Measurements from ENCODE around the gene MAB21L4. TPM values are rescaled to one million over a fixed set of nuclear protein-coding genes. Genes with fewer than 3 reads are reported as not detected.

Gene MAB21L4
- total and polyA plus RNA-seq, 9 donors = 0.04 to 0.48 (median 0.23) TPM; not detected in 4

GRCh38 chr2:240916571-240917008 is 20.6 kb upstream of the MAB21L4 start:
- H3K27me3 ChIP-seq = no peaks in the 10 kb centered on the region
- H3K4me3 ChIP-seq = no peak overlapping the region
- H3K36me3 ChIP-seq = no peaks in the 10 kb centered on the region
- no peak overlapping the region for H3K27ac ChIP-seq
- TF ChIP-seq EP300 (IDR thresholded peaks at IDR 0.05) (no peak), POLR2A (IDR thresholded peaks at IDR 0.05) (no peak), CTCF (IDR thresholded peaks at IDR 0.05) (no peak)
- WGBS, 3 donors = 6 to 13% (median 7%) methylated on average over 21 to 24 of the region's 24 CpGs
- peaks cover 33% of the 10 kb centered on the region for H3K4me1 ChIP-seq (ENCODE audit: insufficient read depth)
- no peaks in the 10 kb centered on the region for H3K9me3 ChIP-seq
- intact Hi-C loops (cut with DNase I) = loop anchor here in 2 of 4 donors (5.0 to 10.0 kb wide), 3 partner anchors 41 to 81 kb away; partner anchors contain the start of gene SNED1 (in 2 of the 2)
- DNase-seq = peak; percentile 61 to 78 (median 74)

GRCh38 chr2:240915526-240916341 is 19.8 kb upstream of the MAB21L4 start:
- Histone ChIP-seq H3K9me3 (no peaks in the 10 kb centered on the region), H3K4me3 (no peak overlapping the region), H3K27ac (no peak overlapping the region), H3K36me3 (no peaks in the 10 kb centered on the region), H3K27me3 (no peaks in the 10 kb centered on the region), H3K4me1 (ENCODE audit: insufficient read depth) (peaks cover 25% of the 10 kb centered on the region)
- WGBS, 3 donors = 53 to 56% (median 56%) methylated on average over 33 to 34 of the region's 34 CpGs
- TF ChIP-seq CTCF (IDR thresholded peaks at IDR 0.05) (no peak), EP300 (IDR thresholded peaks at IDR 0.05) (no peak)
- intact Hi-C loops (cut with DNase I) = loop anchor here in 2 of 4 donors (5.0 to 10.0 kb wide), 3 partner anchors 42 to 82 kb away; partner anchors contain the start of gene SNED1 (in 2 of the 2)
- peak in 3 of 5 donors; percentile 19 to 48 (median 39) for DNase-seq

GRCh38 chr2:240914645-240915525 is 18.9 kb upstream of the MAB21L4 start:
- Histone ChIP-seq H3K9me3 (no peaks in the 10 kb centered on the region), H3K4me1 (ENCODE audit: insufficient read depth) (peaks cover 25% of the 10 kb centered on the region), H3K36me3 (no peaks in the 10 kb centered on the region), H3K27ac (no peak overlapping the region), H3K27me3 (no peaks in the 10 kb centered on the region), H3K4me3 (no peak overlapping the region)
- peak in 2 of 5 donors; percentile 36 to 47 for DNase-seq
- 40 to 44% (median 42%) methylated on average over 23 to 25 of the region's 25 CpGs for WGBS, 3 donors
- intact Hi-C loops (cut with DNase I) = loop anchor here in 3 of 4 donors (5.0 to 10.0 kb wide), 4 partner anchors 42 to 147 kb away; partner anchors contain the start of gene SNED1 (in 3 of the 3)
- TF ChIP-seq EP300 (IDR thresholded peaks at IDR 0.05) (no peak), CTCF (IDR thresholded peaks at IDR 0.05) (no peak), POLR2A (IDR thresholded peaks at IDR 0.05) (no peak)
